ENCODE data around the gene SNAP29. TPM values are rescaled to one million over a fixed set of nuclear protein-coding genes. Genes with fewer than 3 reads are reported as not detected.

Gene SNAP29
- total and polyA plus RNA-seq, 9 of the 15 experiments (the other 6 are each of a cell fraction or from before 2014, with no cell fraction given), result 19.5 to 250 (median 75.9) TPM

GRCh38 chr22:20930004-20930403 is 71.2 kb downstream of the SNAP29 start (continued):
- TF ChIP-seq MBD1 (CRISPR knock-in tag; IDR thresholded peaks at IDR 0.05) (peak; percentile 59; the same call in 1 of the 2 replicates), CGGBP1 (CRISPR knock-in tag; IDR thresholded peaks at IDR 0.05) (peak; percentile 76; the same call in 1 of the 2 replicates), KHSRP (IDR thresholded peaks at IDR 0.05) (no peak), MED1 (CRISPR knock-in tag; IDR thresholded peaks at IDR 0.05; ENCODE audit: borderline replicate concordance) (0 out of 2 replicates have a peak, but pooled peaks have one; percentile 43), MLX (CRISPR knock-in tag; conservative IDR thresholded peaks at IDR 0.05) (0 out of 4 replicates have a peak, but pooled peaks of 1 of the 2 experiments have one; percentile 51), CTCFL (IDR thresholded peaks at IDR 0.05; ENCODE audit: borderline replicate concordance, insufficient read depth, low read depth, low read length, poor library complexity, severe bottlenecking) (no peak), SMARCB1 (IDR thresholded peaks at IDR 0.05; ENCODE audit: insufficient read length, low read depth) (no peak)
